Measurements from ENCODE around the gene C11orf21. TPM values are rescaled to one million over a fixed set of nuclear protein-coding genes. Genes with fewer than 3 reads are reported as not detected.

The C11orf21 gene
- total and polyA plus RNA-seq, 2 experiments from 2014 or later, result not detected

DNA sequence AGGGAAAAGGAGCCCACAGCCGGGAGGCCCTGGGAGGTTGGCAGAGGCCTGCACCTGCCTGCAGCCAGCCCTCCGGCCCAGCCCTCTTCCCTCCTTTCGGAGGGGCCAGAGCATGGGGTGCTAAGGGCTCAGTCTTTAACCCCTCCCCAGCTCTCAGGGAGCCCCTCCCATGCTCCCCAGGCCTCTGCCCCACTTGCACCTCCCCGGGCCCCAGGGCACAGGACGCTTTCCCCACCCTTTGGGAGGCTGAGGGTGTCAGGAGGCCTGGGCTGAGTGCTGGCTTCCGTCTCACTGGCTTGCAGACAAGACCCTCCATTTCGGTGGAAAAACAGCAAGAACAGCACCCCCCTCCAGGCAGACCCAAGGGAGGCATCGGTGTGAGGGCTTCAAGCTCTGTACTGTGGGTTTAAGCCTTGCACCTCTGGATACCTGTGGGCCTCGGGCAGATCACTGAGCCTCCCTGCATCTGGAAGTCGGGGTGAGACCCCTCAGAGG, 38.6 kb downstream of the C11orf21 start:
- DNase-seq, result no peak
- no peaks in the 10 kb centered on the region for H3K9me3 ChIP-seq (ENCODE audit: low read depth)
- 44% methylated on average over 9 of the region's 10 CpGs for WGBS, 2 experiments (ENCODE audit: low coverage in 1 of 2, low lambda C conversion rate in 2 of 2, missing lambda C conversion rate in 2 of 2)

DNA sequence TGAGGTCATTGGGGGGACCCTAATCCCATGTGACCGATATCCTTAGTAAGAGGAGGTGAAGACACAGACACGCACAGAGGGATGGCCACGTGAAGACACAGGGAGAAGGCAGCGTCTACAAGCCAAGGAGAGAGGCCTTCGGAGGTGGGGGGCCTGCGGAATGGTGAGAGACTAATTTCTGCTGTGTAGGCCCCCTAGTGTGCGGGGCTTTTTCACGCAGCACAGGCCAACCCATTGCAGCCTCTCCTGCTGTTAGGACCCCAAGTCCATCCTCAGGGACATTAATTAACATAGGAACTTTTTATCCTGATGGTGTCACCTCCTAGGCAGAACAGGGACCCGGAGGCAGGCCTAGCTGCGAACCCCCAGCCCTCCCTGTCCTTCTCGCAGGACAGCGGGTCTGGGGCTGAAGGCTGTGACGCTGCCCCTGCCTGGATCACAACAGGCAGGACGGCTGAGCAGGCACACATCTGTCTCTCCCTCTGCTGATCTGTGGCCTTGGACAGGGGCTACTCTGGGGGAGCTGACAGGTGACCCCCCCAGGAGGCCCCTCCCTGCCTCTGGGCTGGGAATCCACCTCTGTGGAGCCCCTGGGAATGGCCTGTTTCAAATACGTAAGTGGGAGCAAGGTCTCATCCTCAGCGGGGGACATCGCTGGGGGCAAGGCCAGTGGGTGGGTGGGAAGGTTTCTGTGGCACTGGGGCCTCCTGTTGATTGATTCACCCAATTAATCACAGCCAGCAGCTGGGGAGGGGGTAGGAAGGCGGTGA, 39.2 kb downstream of the C11orf21 start:
- no peaks in the 10 kb centered on the region for H3K9me3 ChIP-seq (ENCODE audit: low read depth)
- no peak overlapping the region for H3K27ac ChIP-seq
- no peak overlapping the region for H3K4me2 ChIP-seq (ENCODE audit: unreplicated experiment)
- no peak for DNase-seq
- in situ Hi-C loops (cut with MboI), result no loop called here
- TF ChIP-seq EZH2phosphoT487 (IDR thresholded peaks at IDR 0.05; ENCODE audit: insufficient read depth, low read depth) (no peak), EZH2 (IDR thresholded peaks at IDR 0.05; ENCODE audit: insufficient read depth, poor library complexity, severe bottlenecking) (no peak)
- H3K9ac ChIP-seq, result no peak overlapping the region
- H2AFZ ChIP-seq, result no peak overlapping the region
- 62 to 67% methylated on average over 16 to 17 of the region's 18 CpGs for WGBS, 2 experiments (ENCODE audit: low coverage in 1 of 2, low lambda C conversion rate in 2 of 2, missing lambda C conversion rate in 2 of 2)
- H3F3A ChIP-seq (ENCODE audit: insufficient read depth), result no peaks in the 10 kb centered on the region
- no peaks in the 10 kb centered on the region for H3K4me1 ChIP-seq (ENCODE audit: insufficient read depth)
- no peak overlapping the region for H3K4me3 ChIP-seq
- H4K20me1 ChIP-seq (ENCODE audit: insufficient read depth), result no peaks in the 10 kb centered on the region
- H3K79me2 ChIP-seq (ENCODE audit: insufficient read depth), result no peaks in the 10 kb centered on the region
- peaks cover 7% of the 10 kb centered on the region; the same call in 1 of the 2 replicates for H3K27me3 ChIP-seq (replicated peaks; ENCODE audit: insufficient read depth)
- no peaks in the 10 kb centered on the region for H3K9me2 ChIP-seq (ENCODE audit: insufficient read depth)
- no peaks in the 10 kb centered on the region for H3K36me3 ChIP-seq (ENCODE audit: low read depth)

More for the DNA sequence above, 38.6 kb downstream of the C11orf21 start:
- no peak for TF ChIP-seq EZH2 (IDR thresholded peaks at IDR 0.05; ENCODE audit: insufficient read depth, poor library complexity, severe bottlenecking)
- TF ChIP-seq EZH2phosphoT487 (IDR thresholded peaks at IDR 0.05; ENCODE audit: insufficient read depth, low read depth), result no peak
- Histone ChIP-seq H3K9ac (no peak overlapping the region), H3K36me3 (ENCODE audit: low read depth) (no peaks in the 10 kb centered on the region), H3F3A (ENCODE audit: insufficient read depth) (no peaks in the 10 kb centered on the region), H3K9me2 (ENCODE audit: insufficient read depth) (no peaks in the 10 kb centered on the region), H3K4me3 (no peak overlapping the region), H3K4me2 (ENCODE audit: unreplicated experiment) (no peak overlapping the region), H3K79me2 (ENCODE audit: insufficient read depth) (no peaks in the 10 kb centered on the region), H2AFZ (no peak overlapping the region), H4K20me1 (ENCODE audit: insufficient read depth) (no peaks in the 10 kb centered on the region), H3K4me1 (ENCODE audit: insufficient read depth) (no peaks in the 10 kb centered on the region), H3K27ac (no peak overlapping the region), H3K27me3 (replicated peaks; ENCODE audit: insufficient read depth) (peaks cover 8% of the 10 kb centered on the region; the same call in 1 of the 2 replicates)
- in situ Hi-C loops (cut with MboI), result no loop called here

DNA sequence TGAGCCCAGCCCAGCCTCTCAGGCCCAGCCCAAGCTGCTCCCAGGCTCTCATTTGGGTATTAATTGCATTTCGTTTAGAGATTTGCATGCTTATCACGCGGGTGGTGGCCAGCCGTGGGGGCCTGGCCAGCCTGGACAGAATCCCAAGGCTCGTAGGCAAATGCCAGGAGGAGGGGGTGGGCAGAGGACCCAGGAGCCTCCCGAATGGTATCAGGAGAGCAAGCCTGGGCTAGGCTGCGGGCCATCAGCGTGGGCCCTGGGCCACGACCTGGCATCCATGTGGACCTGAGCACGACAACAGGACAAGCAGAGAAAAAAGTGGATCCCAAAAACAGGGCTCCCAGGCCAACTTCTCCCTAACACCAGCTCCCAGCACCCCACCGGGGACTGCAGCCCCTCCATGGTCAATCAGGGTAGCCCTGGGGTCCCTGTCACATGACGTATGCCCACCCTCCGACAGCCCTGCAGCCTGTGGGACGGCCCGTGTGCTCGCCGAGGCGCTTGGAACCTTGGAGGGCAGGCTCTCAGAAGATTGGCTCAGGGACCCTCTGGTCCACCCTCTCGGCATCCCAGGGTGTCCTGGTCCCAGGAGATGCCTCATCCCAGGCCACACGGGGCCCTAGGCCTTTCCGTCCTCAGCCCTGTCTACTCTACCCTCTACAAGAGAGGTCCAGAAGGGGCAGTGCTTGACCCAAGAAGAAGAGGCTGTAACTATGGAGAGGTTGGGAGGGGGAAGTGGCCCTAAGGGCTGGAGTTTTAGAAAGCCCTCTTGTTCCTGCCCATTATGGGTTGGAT, 40.1 kb downstream of the C11orf21 start:
- H3F3A ChIP-seq (ENCODE audit: insufficient read depth), result no peaks in the 10 kb centered on the region
- no peak overlapping the region for H2AFZ ChIP-seq
- H3K4me1 ChIP-seq (ENCODE audit: insufficient read depth), result no peaks in the 10 kb centered on the region
- peaks cover 7% of the 10 kb centered on the region; the same call in 1 of the 2 replicates for H3K27me3 ChIP-seq (replicated peaks; ENCODE audit: insufficient read depth)
- no peaks in the 10 kb centered on the region for H4K20me1 ChIP-seq (ENCODE audit: insufficient read depth)
- H3K4me2 ChIP-seq (ENCODE audit: unreplicated experiment), result no peak overlapping the region
- H3K9ac ChIP-seq, result no peak overlapping the region
- 45 to 51% methylated on average over 21 of the region's 21 CpGs for WGBS, 2 experiments (ENCODE audit: low coverage in 1 of 2, low lambda C conversion rate in 2 of 2, missing lambda C conversion rate in 2 of 2)
- no peak overlapping the region for H3K4me3 ChIP-seq
- no peaks in the 10 kb centered on the region for H3K9me2 ChIP-seq (ENCODE audit: insufficient read depth)
- TF ChIP-seq EZH2 (IDR thresholded peaks at IDR 0.05; ENCODE audit: insufficient read depth, poor library complexity, severe bottlenecking), result no peak
- TF ChIP-seq EZH2phosphoT487 (IDR thresholded peaks at IDR 0.05; ENCODE audit: insufficient read depth, low read depth), result no peak
- no peaks in the 10 kb centered on the region for H3K79me2 ChIP-seq (ENCODE audit: insufficient read depth)
- DNase-seq, result no peak
- no peaks in the 10 kb centered on the region for H3K36me3 ChIP-seq (ENCODE audit: low read depth)
- H3K9me3 ChIP-seq (ENCODE audit: low read depth), result no peaks in the 10 kb centered on the region
- no peak overlapping the region for H3K27ac ChIP-seq
- in situ Hi-C loops (cut with MboI), result no loop called here

DNA sequence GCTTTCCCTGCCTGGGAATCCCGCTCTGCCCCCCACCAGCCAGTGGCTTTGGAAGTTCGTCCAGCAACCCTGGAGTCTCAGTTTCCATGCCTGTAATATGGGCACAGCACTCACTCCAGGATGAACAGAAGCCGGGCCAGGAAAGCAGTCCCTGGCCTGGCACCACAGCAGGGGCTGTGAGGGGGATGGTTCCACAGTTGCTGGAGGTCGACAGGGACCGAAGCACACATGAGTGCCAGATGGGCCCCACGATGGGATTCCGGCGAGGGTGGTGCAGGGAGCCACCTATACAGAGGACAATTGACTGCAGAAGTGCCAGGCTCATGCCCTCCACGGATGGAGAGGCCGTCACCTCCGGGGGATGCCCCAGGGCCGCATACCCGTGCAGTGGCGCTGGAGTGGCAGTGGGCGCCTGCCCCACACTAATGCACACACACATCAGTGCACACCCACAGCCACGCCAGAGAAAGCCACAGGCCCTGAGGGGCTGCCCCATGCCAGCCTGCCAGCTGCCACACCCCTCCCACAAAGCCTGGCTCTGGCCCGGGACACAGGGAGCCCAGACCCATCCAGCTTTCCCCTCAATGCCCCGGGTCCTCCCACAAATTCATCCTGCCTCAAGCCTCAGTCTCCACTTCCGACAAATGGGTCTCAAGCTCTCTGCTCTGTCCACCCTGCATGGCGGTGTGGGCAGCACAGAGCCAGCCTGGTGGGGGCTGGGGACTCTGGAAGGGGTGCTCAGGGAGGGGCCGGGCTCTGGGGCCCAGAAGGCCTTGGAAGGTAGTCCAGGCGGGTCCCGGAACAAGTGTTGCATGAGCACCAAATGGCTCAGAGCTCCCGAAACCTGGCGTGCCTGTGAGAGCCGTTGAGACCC, 41.0 kb downstream of the C11orf21 start:
- Histone ChIP-seq H3K9me3 (ENCODE audit: low read depth) (no peaks in the 10 kb centered on the region), H3K36me3 (ENCODE audit: low read depth) (no peaks in the 10 kb centered on the region), H2AFZ (no peak overlapping the region), H3K79me2 (ENCODE audit: insufficient read depth) (no peaks in the 10 kb centered on the region), H3K9ac (no peak overlapping the region), H3K4me1 (ENCODE audit: insufficient read depth) (no peaks in the 10 kb centered on the region), H3K4me3 (no peak overlapping the region), H3K4me2 (ENCODE audit: unreplicated experiment) (no peak overlapping the region), H4K20me1 (ENCODE audit: insufficient read depth) (no peaks in the 10 kb centered on the region), H3F3A (ENCODE audit: insufficient read depth) (no peaks in the 10 kb centered on the region), H3K27me3 (replicated peaks; ENCODE audit: insufficient read depth) (peaks cover 7% of the 10 kb centered on the region; the same call in 1 of the 2 replicates), H3K27ac (no peak overlapping the region), H3K9me2 (ENCODE audit: insufficient read depth) (no peaks in the 10 kb centered on the region)
- in situ Hi-C loops (cut with MboI), result no loop called here
- DNase-seq, result no peak
- no peak for TF ChIP-seq EZH2 (IDR thresholded peaks at IDR 0.05; ENCODE audit: insufficient read depth, poor library complexity, severe bottlenecking)
- no peak for TF ChIP-seq EZH2phosphoT487 (IDR thresholded peaks at IDR 0.05; ENCODE audit: insufficient read depth, low read depth)
- 36 to 48% methylated on average over 21 to 25 of the region's 26 CpGs for WGBS, 2 experiments (ENCODE audit: low coverage in 1 of 2, low lambda C conversion rate in 2 of 2, missing lambda C conversion rate in 2 of 2)

Measured in GM23248 (cell line).